ENCODE results near the gene ELL.

Gene ELL

GRCh38 chr19:18443831-18444230 is 78.0 kb downstream of the ELL start:
- Histone ChIP-seq H3K4me3 (ENCODE audit: low read depth, low read length) (no peak overlapping the region), H3K9ac (ENCODE audit: low read depth, low read length) (no peak overlapping the region), H3K9me3 (ENCODE audit: control insufficient read depth, insufficient read depth, low read length) (no peaks in the 10 kb centered on the region), H3K4me1 (ENCODE audit: control insufficient read depth, insufficient read depth, low read length) (peaks cover 12% of the 10 kb centered on the region), H3K36me3 (ENCODE audit: control insufficient read depth, insufficient read depth, low read length) (peaks cover 33% of the 10 kb centered on the region), H3K27me3 (ENCODE audit: control insufficient read depth, insufficient read depth, low read length) (no peaks in the 10 kb centered on the region)

- peaks cover 13% of the 10 kb centered on the region for H3K4me1 ChIP-seq (ENCODE audit: control insufficient read depth, insufficient read depth, low read length)
- no peak overlapping the region for H3K4me3 ChIP-seq (ENCODE audit: low read depth, low read length)
- H3K9me3 ChIP-seq (ENCODE audit: control insufficient read depth, insufficient read depth, low read length): no peaks in the 10 kb centered on the region
- no peaks in the 10 kb centered on the region for H3K27me3 ChIP-seq (ENCODE audit: control insufficient read depth, insufficient read depth, low read length)
- no peak overlapping the region for H3K9ac ChIP-seq (ENCODE audit: low read depth, low read length)
- H3K36me3 ChIP-seq (ENCODE audit: control insufficient read depth, insufficient read depth, low read length): peaks cover 31% of the 10 kb centered on the region
Observed at GRCh38 chr19:18443406-18443805, 78.5 kb downstream of the ELL start.

GRCh38 chr19:18442941-18443340 is 78.9 kb downstream of the ELL start:
- no peaks in the 10 kb centered on the region for H3K9me3 ChIP-seq (ENCODE audit: control insufficient read depth, insufficient read depth, low read length)
- H3K36me3 ChIP-seq (ENCODE audit: control insufficient read depth, insufficient read depth, low read length): peaks cover 31% of the 10 kb centered on the region
- H3K4me1 ChIP-seq (ENCODE audit: control insufficient read depth, insufficient read depth, low read length): peaks cover 13% of the 10 kb centered on the region
- H3K4me3 ChIP-seq (ENCODE audit: low read depth, low read length): no peak overlapping the region
- H3K9ac ChIP-seq (ENCODE audit: low read depth, low read length): no peak overlapping the region
- no peaks in the 10 kb centered on the region for H3K27me3 ChIP-seq (ENCODE audit: control insufficient read depth, insufficient read depth, low read length)

- Histone ChIP-seq H3K9ac (ENCODE audit: low read depth, low read length) (no peak overlapping the region), H3K9me3 (ENCODE audit: control insufficient read depth, insufficient read depth, low read length) (no peaks in the 10 kb centered on the region), H3K36me3 (ENCODE audit: control insufficient read depth, insufficient read depth, low read length) (peaks cover 29% of the 10 kb centered on the region), H3K4me1 (ENCODE audit: control insufficient read depth, insufficient read depth, low read length) (peaks cover 13% of the 10 kb centered on the region), H3K27me3 (ENCODE audit: control insufficient read depth, insufficient read depth, low read length) (no peaks in the 10 kb centered on the region), H3K4me3 (ENCODE audit: low read depth, low read length) (no peak overlapping the region)
Observed at GRCh38 chr19:18441804-18442788, 79.8 kb downstream of the ELL start.

GRCh38 chr19:18440936-18441803 is 80.7 kb downstream of the ELL start:
- H3K9me3 ChIP-seq (ENCODE audit: control insufficient read depth, insufficient read depth, low read length): no peaks in the 10 kb centered on the region
- peaks cover 25% of the 10 kb centered on the region for H3K36me3 ChIP-seq (ENCODE audit: control insufficient read depth, insufficient read depth, low read length)
- H3K9ac ChIP-seq (ENCODE audit: low read depth, low read length): no peak overlapping the region
- peaks cover 15% of the 10 kb centered on the region for H3K4me1 ChIP-seq (ENCODE audit: control insufficient read depth, insufficient read depth, low read length)
- no peaks in the 10 kb centered on the region for H3K27me3 ChIP-seq (ENCODE audit: control insufficient read depth, insufficient read depth, low read length)
- no peak overlapping the region for H3K4me3 ChIP-seq (ENCODE audit: low read depth, low read length)

GRCh38 chr19:18440415-18440877 is 81.4 kb downstream of the ELL start:
- H3K27me3 ChIP-seq (ENCODE audit: control insufficient read depth, insufficient read depth, low read length): no peaks in the 10 kb centered on the region
- H3K9me3 ChIP-seq (ENCODE audit: control insufficient read depth, insufficient read depth, low read length): no peaks in the 10 kb centered on the region
- H3K9ac ChIP-seq (ENCODE audit: low read depth, low read length): no peak overlapping the region
- H3K36me3 ChIP-seq (ENCODE audit: control insufficient read depth, insufficient read depth, low read length): peaks cover 25% of the 10 kb centered on the region
- H3K4me3 ChIP-seq (ENCODE audit: low read depth, low read length): no peak overlapping the region
- H3K4me1 ChIP-seq (ENCODE audit: control insufficient read depth, insufficient read depth, low read length): peaks cover 16% of the 10 kb centered on the region

- H3K4me3 ChIP-seq (ENCODE audit: low read depth, low read length): no peak overlapping the region
- H3K27me3 ChIP-seq (ENCODE audit: control insufficient read depth, insufficient read depth, low read length): no peaks in the 10 kb centered on the region
- no peaks in the 10 kb centered on the region for H3K9me3 ChIP-seq (ENCODE audit: control insufficient read depth, insufficient read depth, low read length)
- peaks cover 27% of the 10 kb centered on the region for H3K36me3 ChIP-seq (ENCODE audit: control insufficient read depth, insufficient read depth, low read length)
- H3K9ac ChIP-seq (ENCODE audit: low read depth, low read length): no peak overlapping the region
- peaks cover 16% of the 10 kb centered on the region for H3K4me1 ChIP-seq (ENCODE audit: control insufficient read depth, insufficient read depth, low read length)
Observed at GRCh38 chr19:18439910-18440237, 82.0 kb downstream of the ELL start.

- peaks cover 26% of the 10 kb centered on the region for H3K36me3 ChIP-seq (ENCODE audit: control insufficient read depth, insufficient read depth, low read length)
- H3K4me3 ChIP-seq (ENCODE audit: low read depth, low read length): no peak overlapping the region
- no peaks in the 10 kb centered on the region for H3K27me3 ChIP-seq (ENCODE audit: control insufficient read depth, insufficient read depth, low read length)
- H3K4me1 ChIP-seq (ENCODE audit: control insufficient read depth, insufficient read depth, low read length): peaks cover 16% of the 10 kb centered on the region
- no peaks in the 10 kb centered on the region for H3K9me3 ChIP-seq (ENCODE audit: control insufficient read depth, insufficient read depth, low read length)
- H3K9ac ChIP-seq (ENCODE audit: low read depth, low read length): no peak overlapping the region
Observed at GRCh38 chr19:18439025-18439909, 82.6 kb downstream of the ELL start.

- Histone ChIP-seq H3K27me3 (ENCODE audit: control insufficient read depth, insufficient read depth, low read length) (no peaks in the 10 kb centered on the region), H3K9ac (ENCODE audit: low read depth, low read length) (no peak overlapping the region), H3K4me1 (ENCODE audit: control insufficient read depth, insufficient read depth, low read length) (peaks cover 16% of the 10 kb centered on the region), H3K36me3 (ENCODE audit: control insufficient read depth, insufficient read depth, low read length) (peaks cover 22% of the 10 kb centered on the region), H3K9me3 (ENCODE audit: control insufficient read depth, insufficient read depth, low read length) (no peaks in the 10 kb centered on the region), H3K4me3 (ENCODE audit: low read depth, low read length) (peak overlapping the region; percentile 45)
Observed at GRCh38 chr19:18438331-18439024, 83.4 kb downstream of the ELL start.

- Histone ChIP-seq H3K36me3 (ENCODE audit: control insufficient read depth, insufficient read depth, low read length) (peaks cover 20% of the 10 kb centered on the region), H3K4me1 (ENCODE audit: control insufficient read depth, insufficient read depth, low read length) (peaks cover 16% of the 10 kb centered on the region), H3K9me3 (ENCODE audit: control insufficient read depth, insufficient read depth, low read length) (no peaks in the 10 kb centered on the region), H3K9ac (ENCODE audit: low read depth, low read length) (no peak within 1 kb of the TSS), H3K27me3 (ENCODE audit: control insufficient read depth, insufficient read depth, low read length) (no peaks in the 10 kb centered on the region), H3K4me3 (ENCODE audit: low read depth, low read length) (peak within 1 kb of the TSS; percentile 77)
Observed at GRCh38 chr19:18437491-18438330, 84.2 kb downstream of the ELL start, which contains the start of gene ISYNA1. TSS of gene ISYNA1 (minus strand) at chr19:18438133. CDS start at chr19:18437979, 154 bp downstream.
